Spleen (tissue), 11 donors: ENCODE data around the gene TJP2. TPM values are rescaled to one million over a fixed set of nuclear protein-coding genes. Genes with fewer than 3 reads are reported as not detected.

ENCODE experiments used
- DNase-seq: peaks from one replicate; pipeline ENCODE4 v3.0.0-alpha.2; 2020
- H3K27ac ChIP-seq, 8 donors: fragments of 200-600 bp; sonication (generic) in 7 of 8; 1 replicate in 4 of 8; 2 replicates in 4 of 8; pipeline versions ENCODE4 v1.5.0 to v1.8.0; 2016 to 2021; ENCODE audit warnings: inconsistent platforms in 4 of 8, mild to moderate bottlenecking in 4 of 8, moderate library complexity in 1 of 8
- H3K27me3 ChIP-seq, 7 donors: fragments of 200-600 bp; sonication (generic) in 6 of 7; replicated peaks in 1 of 7; 1 replicate in 4 of 7; 2 replicates in 3 of 7; pipeline versions ENCODE4 v1.5.0 to v1.8.0; 2016 to 2021; ENCODE audit warnings: inconsistent platforms in 3 of 7, mild to moderate bottlenecking in 1 of 7
- H3K36me3 ChIP-seq, 6 donors: fragments of 200-600 bp; sonication (generic) in 5 of 6; 1 replicate in 4 of 6; 2 replicates in 2 of 6; pipeline versions ENCODE4 v1.5.0 to v1.8.0; 2016 to 2021; ENCODE audit warnings: inconsistent platforms in 2 of 6
- H3K4me1 ChIP-seq, 6 donors: fragments of 200-600 bp; sonication (generic) in 5 of 6; 1 replicate in 3 of 6; 2 replicates in 3 of 6; pipeline versions ENCODE4 v1.5.0 to v1.8.0; 2016 to 2021; ENCODE audit warnings: inconsistent platforms in 3 of 6
- H3K4me3 ChIP-seq, 8 donors: fragments of 200-600 bp; sonication (generic) in 7 of 8; 1 replicate in 4 of 8; 2 replicates in 4 of 8; pipeline versions ENCODE4 v1.5.0 to v1.8.0; 2016 to 2021; ENCODE audit warnings: inconsistent platforms in 4 of 8, mild to moderate bottlenecking in 4 of 8, moderate library complexity in 2 of 8
- H3K9me3 ChIP-seq, 8 donors: fragments of 200-600 bp; sonication (generic) in 7 of 8; 1 replicate in 4 of 8; 2 replicates in 4 of 8; pipeline versions ENCODE4 v1.5.0 to v1.8.0; 2016 to 2021; ENCODE audit warnings: inconsistent platforms in 4 of 8
- POLR2A ChIP-seq, 3 donors: fragments of 450-650 bp; IDR thresholded peaks; one replicate each; pipeline ENCODE4 v1.5.1; 2017; ENCODE audit warnings: antibody characterized with exemption in 3 of 3, mild to moderate bottlenecking in 1 of 3
- POLR2AphosphoS5 ChIP-seq, 3 donors: sonication (generic); formaldehyde crosslinking; IDR thresholded peaks; one replicate each; pipeline ENCODE4 v1.5.1; 2017; ENCODE audit warnings: antibody characterized with exemption in 3 of 3
- WGBS, 5 donors: extraction: QIAGEN DNeasy Blood & Tissue Kit in 3 of 5; methylation state at CpG; one replicate each; pipeline versions ENCODE4 v1.1.5 to v1.1.7; 2013 to 2018; 5-methylcytosine and 5-hydroxymethylcytosine counted together
- intact Hi-C: fragments of 100-400 bp; cut with DNase I; formaldehyde crosslinking; loops from one replicate; pipeline ENCODE4 v1.15.0; 2023; ENCODE audit warnings: low total_unique reads
- polyA plus RNA-seq, 3 donors: library from polyadenylated mRNA; stranded (reverse); fragments of 200-250 nt; gene quantifications; one replicate each; pipeline ENCODE4 v1.2.1, GENCODE V29; 2013
- total RNA-seq, 7 donors: library from RNA; depleted of rRNA in 3 of 7; stranded (reverse); fragments of >200 nt in 3 of 7; fragmentation: NEBNext Ultra II Directional in 4 of 7; extraction: Animal tissue kit (Norgen Biotek cat#: 25700) in 4 of 7; gene quantifications; one replicate each; pipeline versions ENCODE4 v1.1.0 to v1.2.1, GENCODE V29; 2016 to 2021
- TF ChIP-seq, protein P1 (sequence below), 11 experiments: fragments of 200-600 bp in 7 of 11; fragments of 450-650 bp in 4 of 11; sonication (generic) in 4 of 11; IDR thresholded peaks in 8 of 11; conservative IDR thresholded peaks in 3 of 11; 1 replicate in 7 of 11; 2 replicates in 4 of 11; pipeline versions ENCODE4 v1.4.0 to v1.8.0; 2016 to 2021; ENCODE audit warnings: antibody characterized with exemption in 11 of 11, inconsistent platforms in 4 of 11, mild to moderate bottlenecking in 1 of 11
- donor health status: healthy with polysubstance abuse.
- donor health status: DM: no; HTN: no; CAD: no; lungs with moderate emphysema.
- donor health status: DM: no; HTN: no; CAD: no.
- donor health status: Bipolar disorder and iron deficiency.
- donor health status: healthy.
- donor health status: DM: no; HTN: no; CAD: no.
- donor health status: DM: yes; HTN: yes; CAD: no.

The TJP2 gene
- total and polyA plus RNA-seq, 10 donors: 2.9 to 20.5 (median 15.2) TPM

DNA sequence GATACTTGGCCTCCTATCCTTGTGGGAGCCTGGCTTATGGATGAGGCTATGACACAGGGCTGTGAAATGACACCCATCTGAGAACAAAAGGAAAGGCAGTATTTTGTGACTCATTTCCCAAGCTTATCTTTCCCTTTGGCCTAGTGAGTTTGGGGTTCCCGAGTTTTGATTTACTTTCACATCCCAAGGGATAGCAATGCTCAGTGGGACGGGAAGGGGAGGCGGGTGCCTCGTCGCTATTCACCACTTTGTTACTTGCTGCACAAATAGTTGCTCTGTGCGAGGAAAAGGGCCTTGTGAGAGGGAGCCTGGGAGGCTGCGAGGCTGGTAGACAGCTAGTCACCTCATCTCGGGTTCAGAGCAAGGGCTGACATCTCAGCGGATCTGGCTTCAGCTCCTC is 91.8 kb downstream of the TJP2 start:
- intact Hi-C loops: no loop called here
- DNase-seq: no peak
- 85 to 96% (median 91%) methylated on average over 8 to 9 of the region's 9 CpGs for WGBS, 5 donors
- Histone ChIP-seq H3K36me3 (no peaks in the 10 kb centered on the region), H3K9me3 (peaks cover 0 to 5% (median 0%) of the 10 kb centered on the region in 8 donors), H3K4me1 (no peaks in the 10 kb centered on the region), H3K4me3 (no peak overlapping the region), H3K27ac (no peak overlapping the region), H3K27me3 (no peaks in the 10 kb centered on the region)
- TF ChIP-seq POLR2A (IDR thresholded peaks at IDR 0.05) (no peak), POLR2AphosphoS5 (IDR thresholded peaks at IDR 0.05) (no peak)
- TF ChIP-seq, protein P1, sequence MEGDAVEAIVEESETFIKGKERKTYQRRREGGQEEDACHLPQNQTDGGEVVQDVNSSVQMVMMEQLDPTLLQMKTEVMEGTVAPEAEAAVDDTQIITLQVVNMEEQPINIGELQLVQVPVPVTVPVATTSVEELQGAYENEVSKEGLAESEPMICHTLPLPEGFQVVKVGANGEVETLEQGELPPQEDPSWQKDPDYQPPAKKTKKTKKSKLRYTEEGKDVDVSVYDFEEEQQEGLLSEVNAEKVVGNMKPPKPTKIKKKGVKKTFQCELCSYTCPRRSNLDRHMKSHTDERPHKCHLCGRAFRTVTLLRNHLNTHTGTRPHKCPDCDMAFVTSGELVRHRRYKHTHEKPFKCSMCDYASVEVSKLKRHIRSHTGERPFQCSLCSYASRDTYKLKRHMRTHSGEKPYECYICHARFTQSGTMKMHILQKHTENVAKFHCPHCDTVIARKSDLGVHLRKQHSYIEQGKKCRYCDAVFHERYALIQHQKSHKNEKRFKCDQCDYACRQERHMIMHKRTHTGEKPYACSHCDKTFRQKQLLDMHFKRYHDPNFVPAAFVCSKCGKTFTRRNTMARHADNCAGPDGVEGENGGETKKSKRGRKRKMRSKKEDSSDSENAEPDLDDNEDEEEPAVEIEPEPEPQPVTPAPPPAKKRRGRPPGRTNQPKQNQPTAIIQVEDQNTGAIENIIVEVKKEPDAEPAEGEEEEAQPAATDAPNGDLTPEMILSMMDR (IDR thresholded peaks at IDR 0.05 in 8 of 11, conservative IDR thresholded peaks at IDR 0.05 in 3 of 11): no peak

DNA sequence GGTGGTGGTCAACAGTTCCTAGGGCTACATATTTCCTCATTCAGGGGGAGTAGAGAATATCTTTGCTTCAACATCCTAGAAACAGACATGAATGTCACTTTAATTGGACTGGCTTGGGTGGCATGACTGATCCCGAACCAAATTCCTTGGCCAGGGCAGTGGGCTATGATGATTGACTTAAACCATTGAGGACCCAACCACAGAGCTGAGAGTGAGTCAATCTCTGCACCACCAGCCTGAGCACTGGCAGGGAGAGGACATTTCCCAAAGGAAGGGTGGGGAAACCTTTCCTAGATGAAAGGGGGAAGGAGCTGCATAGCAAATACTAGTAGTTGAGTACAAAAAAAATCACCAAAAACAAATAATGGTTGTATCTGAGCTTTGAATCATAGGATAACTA is 98.1 kb downstream of the TJP2 start:
- TF ChIP-seq, protein P1 (IDR thresholded peaks at IDR 0.05 in 8 of 11, conservative IDR thresholded peaks at IDR 0.05 in 3 of 11): no peak
- no peak for TF ChIP-seq POLR2A (IDR thresholded peaks at IDR 0.05)
- no peaks in the 10 kb centered on the region for H3K4me1 ChIP-seq
- H3K4me3 ChIP-seq: no peak overlapping the region
- peaks cover 0 to 14% (median 7%) of the 10 kb centered on the region in 8 donors for H3K9me3 ChIP-seq
- no peaks in the 10 kb centered on the region for H3K27me3 ChIP-seq
- H3K36me3 ChIP-seq: no peaks in the 10 kb centered on the region
- no peak for DNase-seq
- intact Hi-C loops: no loop called here
- H3K27ac ChIP-seq: no peak overlapping the region
- whole genome bisulfite sequencing, 5 donors: 79 to 89% (median 88%) methylated on average over 1 of the region's 1 CpG

DNA sequence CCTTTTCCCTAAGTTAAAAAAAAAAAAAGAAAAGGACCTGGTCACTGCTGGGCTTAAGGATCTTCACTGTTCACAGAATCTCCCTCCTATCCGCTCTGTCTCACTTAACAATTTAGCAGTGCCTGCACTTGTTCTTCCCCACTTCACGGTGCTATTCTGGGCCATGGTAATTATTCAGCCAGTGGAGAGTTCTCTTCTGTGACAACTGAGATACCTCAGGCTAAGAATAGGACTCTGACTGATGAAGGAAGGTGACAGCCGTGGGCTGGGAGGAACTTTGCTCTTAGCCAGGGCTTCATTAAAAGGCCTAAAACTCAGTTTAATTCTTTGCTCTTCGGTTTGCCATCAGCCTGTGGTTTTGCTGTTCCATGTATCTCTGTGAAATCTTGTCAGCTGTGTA is 99.1 kb downstream of the TJP2 start:
- no peaks in the 10 kb centered on the region for H3K27me3 ChIP-seq
- intact Hi-C loops: no loop called here
- WGBS, 5 donors: 54 to 74% (median 69%) methylated on average over 4 of the region's 4 CpGs
- no peaks in the 10 kb centered on the region for H3K4me1 ChIP-seq
- no peak for DNase-seq
- TF ChIP-seq POLR2AphosphoS5 (IDR thresholded peaks at IDR 0.05): no peak
- TF ChIP-seq, protein P1 (IDR thresholded peaks at IDR 0.05 in 8 of 11, conservative IDR thresholded peaks at IDR 0.05 in 3 of 11): no peak
- no peak for TF ChIP-seq POLR2A (IDR thresholded peaks at IDR 0.05)
- H3K4me3 ChIP-seq: no peak overlapping the region
- no peaks in the 10 kb centered on the region for H3K36me3 ChIP-seq
- H3K27ac ChIP-seq: no peak overlapping the region
- peaks cover 0 to 14% (median 7%) of the 10 kb centered on the region in 8 donors for H3K9me3 ChIP-seq

DNA sequence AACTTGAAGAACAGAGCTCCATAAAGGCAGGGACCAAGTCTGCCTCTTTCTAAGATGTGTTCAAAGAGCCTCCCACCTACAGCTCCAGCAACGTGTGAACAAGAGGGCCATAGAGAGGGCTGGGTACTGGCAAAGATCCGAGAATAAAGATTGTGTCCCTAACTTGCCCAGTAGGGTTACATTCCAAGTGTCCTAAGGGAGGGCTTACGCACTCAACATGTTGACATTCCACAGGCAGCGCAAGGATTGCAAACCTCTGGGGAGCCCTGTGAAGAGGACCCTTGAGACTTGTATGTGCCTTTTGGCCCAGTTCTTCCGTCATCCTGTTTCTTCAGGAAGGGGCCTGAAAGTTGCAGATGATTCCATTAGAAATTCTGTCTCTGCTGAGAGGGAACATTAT is 102.7 kb downstream of the TJP2 start:
- intact Hi-C loops: no loop called here
- 71 to 88% (median 83%) methylated on average over 5 of the region's 5 CpGs for WGBS, 5 donors
- H3K27me3 ChIP-seq: no peaks in the 10 kb centered on the region
- H3K27ac ChIP-seq: no peak overlapping the region
- DNase-seq: no peak
- H3K4me1 ChIP-seq: no peaks in the 10 kb centered on the region
- no peak overlapping the region for H3K4me3 ChIP-seq
- no peaks in the 10 kb centered on the region for H3K36me3 ChIP-seq
- H3K9me3 ChIP-seq: peaks cover 0 to 24% (median 5%) of the 10 kb centered on the region in 8 donors
- no peak for TF ChIP-seq POLR2AphosphoS5 (IDR thresholded peaks at IDR 0.05)
- TF ChIP-seq, protein P1 (IDR thresholded peaks at IDR 0.05 in 8 of 11, conservative IDR thresholded peaks at IDR 0.05 in 3 of 11): no peak
- no peak for TF ChIP-seq POLR2A (IDR thresholded peaks at IDR 0.05)
